Psoas muscle (tissue), 8 donors: Measurements from ENCODE around the gene KCTD13. TPM values are rescaled to one million over a fixed set of nuclear protein-coding genes. Genes with fewer than 3 reads are reported as not detected.
A peak's percentile ranks its signal among the peaks of the same experiment; 100 is the strongest.

Experiments
- ATAC-seq, 4 donors: fragments of 200-7000 bp; cut with Tn5 transposase; one replicate each; pipeline ENCODE4 v1.9.1; 2020; ENCODE audit warnings: moderate library complexity in 3 of 4, mild to moderate bottlenecking in 2 of 4
- DNase-seq, 2 donors: peaks; one replicate each; pipeline ENCODE4 v3.0.0-alpha.2; 2020
- H3K27ac ChIP-seq: fragments of 200-600 bp; one replicate; pipeline ENCODE4 v1.8.0; 2022
- H3K27me3 ChIP-seq, 3 donors: fragments of 200-600 bp in 1 of 3; one replicate each; pipeline versions ENCODE4 v1.6.1 to v1.8.0; 2013 to 2022; ENCODE audit warnings: low read length in 2 of 3, mild to moderate bottlenecking in 2 of 3, moderate library complexity in 1 of 3; ENCODE audit not compliant: insufficient read depth in 3 of 3
- H3K36me3 ChIP-seq, 2 donors: fragments of 200-600 bp in 1 of 2; one replicate each; pipeline versions ENCODE4 v1.6.1 to v1.8.0; 2013 to 2022; ENCODE audit warnings: low read depth in 1 of 2, mild to moderate bottlenecking in 1 of 2, moderate library complexity in 1 of 2; ENCODE audit not compliant: insufficient read depth in 1 of 2
- H3K4me1 ChIP-seq: fragments of 200-600 bp; one replicate; pipeline ENCODE4 v1.8.0; 2022
- H3K4me3 ChIP-seq: fragments of 200-600 bp; one replicate; pipeline ENCODE4 v1.8.0; 2022; ENCODE audit warnings: mild to moderate bottlenecking
- H3K9me3 ChIP-seq: fragments of 200-600 bp; one replicate; pipeline ENCODE4 v1.8.0; 2022
- CTCF ChIP-seq: fragments of 200-600 bp; IDR thresholded peaks from one replicate; pipeline ENCODE4 v1.8.0; 2022; ENCODE audit warnings: antibody characterized with exemption
- WGBS, 3 donors: extraction: QIAGEN DNeasy Blood & Tissue Kit; methylation state at CpG; one replicate each; pipeline versions ENCODE4 v1.1.6 to v1.1.7; 2013; 5-methylcytosine and 5-hydroxymethylcytosine counted together
- intact Hi-C, 2 donors: fragments of 100-400 bp; cut with DNase I; formaldehyde crosslinking; loops; one replicate each; pipeline versions ENCODE4 v1.11.0 to v1.14.2; 2022
- polyA plus RNA-seq, 3 donors: library from polyadenylated mRNA; stranded (reverse); fragments of 200-250 nt; gene quantifications; one replicate each; pipeline ENCODE4 v1.2.3, GENCODE V29; 2013
- total RNA-seq, 4 donors: library from RNA; stranded (reverse); fragmentation: NEBNext Ultra II Directional in 2 of 4; extraction: Animal tissue kit (Norgen Biotek cat#: 25700) in 2 of 4; gene quantifications; one replicate each; pipeline versions ENCODE4 v1.2.1 to v1.2.4, GENCODE V29; 2021 to 2023
- donor health status: healthy with polysubstance abuse.
- donor health status: DM: no; HTN: no; CAD: no; lungs with moderate emphysema.
- donor health status: Bipolar disorder and iron deficiency.
- donor health status: healthy.
- donor health status: DM: yes; HTN: yes; CAD: no.
- donor health status: DM: no; HTN: no; CAD: no.
- donor health status: DM: no; HTN: no; CAD: no.
- donor health status: DM: yes; HTN: yes; CAD: no.

The KCTD13 gene
- total and polyA plus RNA-seq, 7 donors, result 2.2 to 5.4 (median 4.7) TPM

GRCh38 chr16:29973384-29974246 lies 47.6 kb upstream of the KCTD13 start, which contains the start of gene TAOK2:
TAOK2 (plus strand) TSS chr16:29973868; CDS start chr16:29977773, 3,905 bp downstream.
- DNase-seq (peak; percentile 99 to 100), ATAC-seq (peak; percentile 96 to 99 (median 98))
- Histone ChIP-seq H3K36me3 (peaks cover under 1 to 39% of the 10 kb centered on the region in 2 donors), H3K9me3 (no peaks in the 10 kb centered on the region), H3K4me3 (peak within 1 kb of the TSS; percentile 95), H3K27me3 (no peaks in the 10 kb centered on the region), H3K4me1 (peaks cover 25% of the 10 kb centered on the region), H3K27ac (peak within 1 kb of the TSS; percentile 91)
- intact Hi-C loops, result loop anchor here (2.0 to 10.0 kb wide), 4 partner anchors 21 to 1751 kb away; partner anchors contain the start of genes CDIPT (in 1 of the 2), HIRIP3 (in 1 of the 2) and KCTD13 (in 1 of the 2)
- no peak for TF ChIP-seq CTCF
- WGBS, 3 donors, result 2 to 3% (median 3%) methylated on average over 69 to 75 of the region's 75 CpGs

- DNase-seq (no peak), ATAC-seq (no peak)
- Histone ChIP-seq H3K27ac (peak overlapping the region; percentile 91), H3K27me3 (no peaks in the 10 kb centered on the region), H3K4me3 (peak overlapping the region; percentile 95), H3K4me1 (peaks cover 25% of the 10 kb centered on the region), H3K9me3 (no peaks in the 10 kb centered on the region), H3K36me3 (peaks cover 6 to 39% of the 10 kb centered on the region in 2 donors)
- WGBS, 3 donors, result 59 to 69% (median 67%) methylated on average over 6 of the region's 6 CpGs
- TF ChIP-seq CTCF, result no peak
- intact Hi-C loops, result loop anchor here in 1 of 2 donors (5.0 to 10.0 kb wide), 3 partner anchors 46 to 1752 kb away; partner anchors contain the start of genes CDIPT and KCTD13
Observed at GRCh38 chr16:29972992-29973383, 47.0 kb upstream of the KCTD13 start.

GRCh38 chr16:29972500-29972899 lies 46.5 kb upstream of the KCTD13 start:
- no peak for ATAC-seq

GRCh38 chr16:29971304-29971703 lies 45.3 kb upstream of the KCTD13 start:
- no peak for ATAC-seq
- 87 to 95% (median 91%) methylated on average over 8 of the region's 8 CpGs for WGBS, 3 donors
- Histone ChIP-seq H3K36me3 (peaks cover 6 to 43% of the 10 kb centered on the region in 2 donors), H3K4me1 (peaks cover 20% of the 10 kb centered on the region), H3K27ac (no peak overlapping the region), H3K9me3 (no peaks in the 10 kb centered on the region), H3K27me3 (no peaks in the 10 kb centered on the region), H3K4me3 (no peak overlapping the region)
- intact Hi-C loops, result loop anchor here in 1 of 2 donors (5.0 to 10.0 kb wide), 3 partner anchors 44 to 1753 kb away; partner anchors contain the start of genes CDIPT and KCTD13
- DNase-seq, result no peak
- TF ChIP-seq CTCF, result no peak

More at GRCh38 chr16:29972500-29972899, 46.5 kb upstream of the KCTD13 start:
- peaks cover 25% of the 10 kb centered on the region for H3K4me1 ChIP-seq
- no peak overlapping the region for H3K27ac ChIP-seq
- intact Hi-C loops, result loop anchor here in 1 of 2 donors (5.0 to 10.0 kb wide), 3 partner anchors 45 to 1752 kb away; partner anchors contain the start of genes CDIPT and KCTD13
- peaks cover 6 to 38% of the 10 kb centered on the region in 2 donors for H3K36me3 ChIP-seq
- TF ChIP-seq CTCF, result no peak
- DNase-seq, result no peak
- H3K27me3 ChIP-seq, result no peaks in the 10 kb centered on the region
- H3K9me3 ChIP-seq, result no peaks in the 10 kb centered on the region
- H3K4me3 ChIP-seq, result no peak overlapping the region
- WGBS, 3 donors, result 85 to 100% (median 94%) methylated on average over 1 of the region's 1 CpG
